Mesangial cell (primary cell): ENCODE results near the gene NEXMIF. TPM values are rescaled to one million over a fixed set of nuclear protein-coding genes. Genes with fewer than 3 reads are reported as not detected.

Experiments
- total RNA-seq: library from RNA; depleted of rRNA; stranded (reverse); fragments of >200 nt; gene quantifications from 2 replicates; pipeline ENCODE4 v1.2.3, GENCODE V29; 2015

The NEXMIF gene
- under 0.01 and 0.13 TPM in 2 replicates for total RNA-seq

GRCh38 chrX:74925225-74926088, at the start of gene NEXMIF:
Gene NEXMIF (minus strand): TSS chrX:74925452.

Other genes with a start within 250 kb of the NEXMIF start
- 21.3 and 35.0 TPM in 2 replicates for gene ABCB7, start 230.8 kb upstream of the NEXMIF start, total RNA-seq